Right lobe of liver (tissue), 4 donors: Measurements from ENCODE around the gene SNX21.

Experiments used
- CTCF ChIP-seq, 4 donors: fragments of 200-600 bp in 3 of 4; fragments of 450-650 bp in 1 of 4; IDR thresholded peaks; one replicate each; pipeline versions ENCODE4 v1.5.1 to v1.8.0; 2016 to 2022; ENCODE audit warnings: antibody characterized with exemption in 4 of 4, mild to moderate bottlenecking in 2 of 4
- POLR2A ChIP-seq: fragments of 450-650 bp; IDR thresholded peaks from one replicate; pipeline ENCODE4 v1.6.1; 2017; ENCODE audit warnings: antibody characterized with exemption, mild to moderate bottlenecking
- donor health status: DM: no; HTN: no; CAD: no.
- donor health status: DM: no; HTN: no; CAD: no.
- donor health status: DM: no; HTN: yes; CAD: no.

GRCh38 chr20:45861221-45862075, 27.8 kb downstream of the SNX21 start:
- no peak for TF ChIP-seq CTCF (IDR thresholded peaks at IDR 0.05)
- no peak for TF ChIP-seq POLR2A
